ENCODE results near the gene NBEAL2. TPM values are rescaled to one million over a fixed set of nuclear protein-coding genes. Genes with fewer than 3 reads are reported as not detected.

The NBEAL2 gene
- total and polyA plus RNA-seq, 3 donors from 2014 or later = 16.2 to 44.8 (median 40.2) TPM

DNA sequence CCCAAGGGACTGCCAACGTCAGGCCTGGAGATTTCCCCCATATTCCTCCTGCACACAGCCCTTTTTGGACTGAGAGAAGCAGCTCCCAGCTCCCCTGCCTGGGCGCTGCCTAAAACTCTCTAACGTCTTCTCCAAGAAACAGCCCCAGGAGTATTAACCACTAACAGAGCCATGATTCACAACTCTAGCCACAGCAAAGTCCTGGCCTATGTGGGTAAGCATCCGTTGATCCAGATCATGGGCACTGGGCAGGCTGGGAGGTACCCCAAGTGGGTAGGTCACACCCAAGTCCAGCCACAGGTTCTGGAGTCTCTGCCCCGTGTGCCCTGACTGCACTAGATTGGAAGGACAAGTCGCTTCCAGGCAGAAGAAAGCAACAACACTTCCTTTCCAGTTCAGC is 31.9 kb downstream of the NBEAL2 start:
- Histone ChIP-seq H3K27ac (no peak overlapping the region), H3K9me3 (no peaks in the 10 kb centered on the region), H3K4me3 (no peak overlapping the region), H3K36me3 (ENCODE audit: low read depth, missing control alignments) (no peaks in the 10 kb centered on the region), H3K27me3 (no peaks in the 10 kb centered on the region), H3K4me1 (peaks cover 11% of the 10 kb centered on the region)
- WGBS, 2 donors = 78 to 88% methylated on average over 6 of the region's 6 CpGs
- intact Hi-C loops (cut with DNase I; ENCODE audit: low total_unique reads) = no loop called here
- no peak for TF ChIP-seq CTCF (IDR thresholded peaks at IDR 0.05)
- no peak for DNase-seq

GRCh38 chr3:47012342-47013230 is 33.1 kb downstream of the NBEAL2 start:
- Histone ChIP-seq H3K9me3 (no peaks in the 10 kb centered on the region), H3K27me3 (no peaks in the 10 kb centered on the region), H3K36me3 (ENCODE audit: low read depth, missing control alignments) (no peaks in the 10 kb centered on the region), H3K4me1 (peaks cover 11% of the 10 kb centered on the region), H3K27ac (no peak overlapping the region), H3K4me3 (no peak overlapping the region)
- peak; percentile 12 for DNase-seq
- WGBS, 2 donors = 88 to 95% methylated on average over 7 to 10 of the region's 10 CpGs
- no peak for TF ChIP-seq CTCF (IDR thresholded peaks at IDR 0.05)
- no peak for TF ChIP-seq POLR2A (IDR thresholded peaks at IDR 0.05)
- intact Hi-C loops (cut with DNase I; ENCODE audit: low total_unique reads) = no loop called here

- intact Hi-C loops (cut with DNase I; ENCODE audit: low total_unique reads) = no loop called here
- Histone ChIP-seq H3K4me3 (no peak overlapping the region), H3K36me3 (ENCODE audit: low read depth, missing control alignments) (no peaks in the 10 kb centered on the region), H3K4me1 (peaks cover 11% of the 10 kb centered on the region), H3K27me3 (no peaks in the 10 kb centered on the region), H3K27ac (no peak overlapping the region), H3K9me3 (no peaks in the 10 kb centered on the region)
- DNase-seq = peak; percentile 6
- 80 to 100% methylated on average over 3 of the region's 3 CpGs for WGBS, 2 donors
- TF ChIP-seq POLR2A (IDR thresholded peaks at IDR 0.05) = no peak
- TF ChIP-seq CTCF (IDR thresholded peaks at IDR 0.05) = no peak
Measured at GRCh38 chr3:47013231-47013630, 33.8 kb downstream of the NBEAL2 start.

DNA sequence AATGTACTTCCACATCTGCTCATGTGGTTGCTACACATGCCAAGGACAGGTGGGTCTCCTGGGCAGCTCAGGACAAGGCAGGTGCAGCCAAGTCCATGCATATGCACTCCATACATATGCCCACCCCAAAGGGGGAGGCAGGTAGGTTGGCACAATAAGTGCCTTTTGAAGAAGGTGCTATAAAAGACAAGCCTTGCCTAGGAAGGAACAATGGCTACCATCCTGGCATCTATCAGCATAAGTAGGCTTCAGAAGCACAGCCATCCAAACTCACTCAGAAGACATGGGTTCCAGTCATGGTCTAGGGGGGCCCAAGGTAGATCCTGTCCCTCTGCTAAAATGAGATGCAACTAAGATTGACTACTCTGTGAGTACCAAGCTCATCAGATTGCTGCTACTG is 34.6 kb downstream of the NBEAL2 start:
- Histone ChIP-seq H3K4me3 (no peak overlapping the region), H3K27ac (no peak overlapping the region), H3K4me1 (peaks cover 3% of the 10 kb centered on the region), H3K27me3 (no peaks in the 10 kb centered on the region), H3K36me3 (ENCODE audit: low read depth, missing control alignments) (no peaks in the 10 kb centered on the region), H3K9me3 (no peaks in the 10 kb centered on the region)
- peak; percentile 8 for DNase-seq
- TF ChIP-seq CTCF (IDR thresholded peaks at IDR 0.05) (no peak), POLR2A (IDR thresholded peaks at IDR 0.05) (no peak)
- intact Hi-C loops (cut with DNase I; ENCODE audit: low total_unique reads) = no loop called here

- no peaks in the 10 kb centered on the region for H3K36me3 ChIP-seq (ENCODE audit: low read depth, missing control alignments)
- no peak overlapping the region for H3K4me3 ChIP-seq
- intact Hi-C loops (cut with DNase I; ENCODE audit: low total_unique reads) = no loop called here
- no peaks in the 10 kb centered on the region for H3K27me3 ChIP-seq
- no peaks in the 10 kb centered on the region for H3K4me1 ChIP-seq
- H3K9me3 ChIP-seq = no peaks in the 10 kb centered on the region
- no peak overlapping the region for H3K27ac ChIP-seq
- peak; percentile 4 for DNase-seq
- TF ChIP-seq CTCF (IDR thresholded peaks at IDR 0.05) (no peak), POLR2A (IDR thresholded peaks at IDR 0.05) (no peak)
Measured at GRCh38 chr3:47015151-47015550, 35.7 kb downstream of the NBEAL2 start.

Data from testis (tissue), 3 donors.